K562 (cell line): ENCODE results near the gene RBM20. TPM values are rescaled to one million over a fixed set of nuclear protein-coding genes. Genes with fewer than 3 reads are reported as not detected.

Source experiments
- ARID3A ChIP-seq: IDR thresholded peaks from 2 replicates; pipeline ENCODE4 v1.6.1; 2012; ENCODE audit warnings: low read depth, low read length, improper control_type of control experiment, borderline replicate concordance
- BCOR ChIP-seq: fragments of 450-650 bp; IDR thresholded peaks from 2 replicates; pipeline ENCODE4 v1.6.1; 2016
- CSDE1 ChIP-seq, 2 experiments: fragments of 450-650 bp; IDR thresholded peaks; 2 replicates each; pipeline ENCODE4 v1.6.1; 2016; ENCODE audit warnings: mild to moderate bottlenecking in 1 of 2
- E2F8 ChIP-seq: fragments of 450-650 bp; IDR thresholded peaks from 2 replicates; pipeline ENCODE4 v1.7.1; 2018; ENCODE audit warnings: mild to moderate bottlenecking, low read depth; ENCODE audit not compliant: partially characterized antibody
- GABPB1 ChIP-seq: sonication (generic); formaldehyde crosslinking; IDR thresholded peaks from 2 replicates; pipeline ENCODE4 v1.8.0; 2022; ENCODE audit warnings: mild to moderate bottlenecking, missing genetic modification reagents
- HNRNPK ChIP-seq: fragments of 200-400 bp; formaldehyde crosslinking; IDR thresholded peaks from one replicate; pipeline ENCODE4 v1.6.1; 2018; ENCODE audit warnings: mild to moderate bottlenecking, low read depth, low read length; ENCODE audit not compliant: poor library complexity, severe bottlenecking
- MAFK ChIP-seq: IDR thresholded peaks from 2 replicates; pipeline ENCODE4 v1.6.1; 2011; ENCODE audit warnings: low read length, improper control_type of control experiment
- MYBL2 ChIP-seq, 2 experiments: fragments of 450-650 bp in 1 of 2; sonication (generic) in 1 of 2; formaldehyde crosslinking in 1 of 2; IDR thresholded peaks; 2 replicates each; pipeline versions ENCODE4 v1.6.1 to v1.8.1; 2017 to 2022; ENCODE audit warnings: borderline replicate concordance in 1 of 2, inconsistent platforms in 1 of 2, low read depth in 1 of 2, mild to moderate bottlenecking in 1 of 2, missing genetic modification reagents in 1 of 2, moderate library complexity in 1 of 2
- NEUROD1 ChIP-seq: fragments of 150-350 bp; IDR thresholded peaks from 2 replicates; pipeline ENCODE4 v1.6.1; 2014; ENCODE audit warnings: borderline replicate concordance, low read length, low read depth; ENCODE audit not compliant: partially characterized antibody
- OTX1 ChIP-seq: fragments of 450-650 bp; formaldehyde crosslinking; IDR thresholded peaks from 2 replicates; pipeline ENCODE4 v1.4.0; 2022; ENCODE audit warnings: mild to moderate bottlenecking
- POLR2G ChIP-seq: fragments of 200-400 bp; formaldehyde crosslinking; IDR thresholded peaks from 2 replicates; pipeline ENCODE4 v1.6.1; 2017; ENCODE audit warnings: low read depth, mild to moderate bottlenecking, antibody characterized with exemption, low read length, moderate library complexity
- RFX5 ChIP-seq: IDR thresholded peaks from 2 replicates; pipeline ENCODE4 v1.6.1; 2011; ENCODE audit warnings: low read depth, mild to moderate bottlenecking, improper control_type of control experiment, low read length
- ZKSCAN3 ChIP-seq: fragments of 250-450 bp; sonication (Bioruptor Pico); IDR thresholded peaks from 2 replicates; pipeline ENCODE4 v1.4.0; 2020
- ZNF282 ChIP-seq: sonication (generic); formaldehyde crosslinking; IDR thresholded peaks from 2 replicates; pipeline ENCODE4 v1.8.1; 2023; ENCODE audit warnings: missing genetic modification reagents
- ZNF707 ChIP-seq: fragments of 250-450 bp; sonication (Bioruptor Pico); conservative IDR thresholded peaks from 2 replicates; pipeline ENCODE4 v1.8.0; 2022; ENCODE audit warnings: inconsistent platforms, mild to moderate bottlenecking, moderate library complexity
- polyA plus RNA-seq, 8 experiments: library from polyadenylated mRNA; depleted of rRNA in 4 of 8; stranded (reverse) in 5 of 8; unstranded in 3 of 8; fragments of >200 nt; fragmentation: Nextera tagmentation in 2 of 8; fragmentation: Illumina TruSeq in 1 of 8; extraction: Ambion mirVana in 2 of 8; extraction: Trizol in 1 of 8; gene quantifications; 2 replicates each; pipeline versions ENCODE4 v1.2.1 to v1.2.3, GENCODE V29; 2011 to 2014; ENCODE audit warnings: inconsistent platforms in 1 of 8, missing spikeins in 1 of 8
- total RNA-seq, 7 experiments: library from RNA; depleted of rRNA in 6 of 7; stranded (reverse); fragments of >200 nt in 6 of 7; fragmentation: Illumina TruSeq in 2 of 7; extraction: Trizol in 2 of 7; gene quantifications; 2 replicates each; pipeline versions ENCODE4 v1.2.1 to v1.2.3, GENCODE V29; 2011 to 2021; ENCODE audit warnings: low replicate concordance in 1 of 7
- TF ChIP-seq, protein P1 (sequence below): fragments of 250-450 bp; sonication (Bioruptor Pico); IDR thresholded peaks from 2 replicates; pipeline ENCODE4 v1.5.0; 2021; ENCODE audit warnings: mild to moderate bottlenecking, borderline replicate concordance
- TF ChIP-seq, protein P2 (sequence below): sonication (generic); formaldehyde crosslinking; IDR thresholded peaks from 2 replicates; pipeline ENCODE4 v1.8.1; 2023; ENCODE audit warnings: mild to moderate bottlenecking, missing genetic modification reagents

Gene RBM20
- total and polyA plus RNA-seq, 9 of the 15 experiments (the other 6 are each of a cell fraction or from before 2014, with no cell fraction given), result 0.63 to 5.7 (median 3.2) TPM

DNA sequence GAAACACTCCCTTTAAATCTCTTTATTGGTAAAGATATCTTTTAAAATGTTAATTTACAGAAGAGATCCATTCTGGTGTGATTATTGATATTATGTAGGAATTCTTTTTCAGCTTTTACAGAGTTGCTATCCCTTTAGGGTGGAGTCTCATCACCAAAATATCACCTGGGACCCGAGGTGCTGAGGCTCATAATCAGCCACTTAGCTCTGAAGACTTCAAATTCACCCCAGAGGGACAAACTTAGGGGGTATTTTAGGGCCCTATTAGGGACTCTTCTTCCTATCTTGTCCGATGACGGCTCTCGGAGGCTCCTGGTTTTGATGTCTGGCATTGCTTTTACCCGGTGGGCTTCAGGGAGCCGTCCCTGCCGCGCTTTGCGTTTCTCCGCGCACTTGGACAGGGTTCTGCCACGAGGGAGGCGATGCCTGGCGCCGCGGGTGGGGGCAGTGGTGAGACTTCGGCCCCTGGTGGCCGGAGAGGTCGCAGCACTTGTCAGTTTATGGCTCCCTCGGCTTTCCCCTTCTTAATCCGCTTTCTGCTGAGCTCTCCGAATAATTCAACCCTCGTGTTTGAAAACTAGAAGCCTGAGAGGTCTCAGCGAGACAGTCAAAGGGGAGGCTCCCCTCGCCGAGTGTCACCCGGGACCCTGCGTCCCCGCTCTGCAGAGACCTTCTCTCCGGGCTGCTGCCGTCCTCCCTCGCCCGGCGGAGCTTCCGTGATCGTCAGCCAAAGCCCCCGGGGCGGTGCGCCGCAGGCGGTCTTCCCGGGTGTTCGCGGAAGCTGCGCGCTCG is 27.8 kb downstream of the RBM20 start (continued):
- TF ChIP-seq, protein P1, sequence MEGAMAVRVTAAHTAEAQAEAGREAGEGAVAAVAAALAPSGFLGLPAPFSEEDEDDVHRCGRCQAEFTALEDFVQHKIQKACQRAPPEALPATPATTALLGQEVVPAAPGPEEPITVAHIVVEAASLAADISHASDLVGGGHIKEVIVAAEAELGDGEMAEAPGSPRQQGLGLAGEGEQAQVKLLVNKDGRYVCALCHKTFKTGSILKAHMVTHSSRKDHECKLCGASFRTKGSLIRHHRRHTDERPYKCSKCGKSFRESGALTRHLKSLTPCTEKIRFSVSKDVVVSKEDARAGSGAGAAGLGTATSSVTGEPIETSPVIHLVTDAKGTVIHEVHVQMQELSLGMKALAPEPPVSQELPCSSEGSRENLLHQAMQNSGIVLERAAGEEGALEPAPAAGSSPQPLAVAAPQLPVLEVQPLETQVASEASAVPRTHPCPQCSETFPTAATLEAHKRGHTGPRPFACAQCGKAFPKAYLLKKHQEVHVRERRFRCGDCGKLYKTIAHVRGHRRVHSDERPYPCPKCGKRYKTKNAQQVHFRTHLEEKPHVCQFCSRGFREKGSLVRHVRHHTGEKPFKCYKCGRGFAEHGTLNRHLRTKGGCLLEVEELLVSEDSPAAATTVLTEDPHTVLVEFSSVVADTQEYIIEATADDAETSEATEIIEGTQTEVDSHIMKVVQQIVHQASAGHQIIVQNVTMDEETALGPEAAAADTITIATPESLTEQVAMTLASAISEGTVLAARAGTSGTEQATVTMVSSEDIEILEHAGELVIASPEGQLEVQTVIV, result no peak
- 0 out of 2 replicates have a peak, but pooled peaks have one; percentile 12 for TF ChIP-seq MAFK
- no peak for TF ChIP-seq E2F8
- no peak for TF ChIP-seq ZKSCAN3 (CRISPR knock-in tag)
- no peak for TF ChIP-seq ARID3A
- TF ChIP-seq HNRNPK, result no peak
- peak; percentile 84 for TF ChIP-seq POLR2G
- 0 out of 2 replicates have a peak, but pooled peaks have one; percentile 36 for TF ChIP-seq GABPB1 (CRISPR knock-in tag)
- no peak for TF ChIP-seq ZNF707 (CRISPR knock-in tag)
- TF ChIP-seq, protein P2, sequence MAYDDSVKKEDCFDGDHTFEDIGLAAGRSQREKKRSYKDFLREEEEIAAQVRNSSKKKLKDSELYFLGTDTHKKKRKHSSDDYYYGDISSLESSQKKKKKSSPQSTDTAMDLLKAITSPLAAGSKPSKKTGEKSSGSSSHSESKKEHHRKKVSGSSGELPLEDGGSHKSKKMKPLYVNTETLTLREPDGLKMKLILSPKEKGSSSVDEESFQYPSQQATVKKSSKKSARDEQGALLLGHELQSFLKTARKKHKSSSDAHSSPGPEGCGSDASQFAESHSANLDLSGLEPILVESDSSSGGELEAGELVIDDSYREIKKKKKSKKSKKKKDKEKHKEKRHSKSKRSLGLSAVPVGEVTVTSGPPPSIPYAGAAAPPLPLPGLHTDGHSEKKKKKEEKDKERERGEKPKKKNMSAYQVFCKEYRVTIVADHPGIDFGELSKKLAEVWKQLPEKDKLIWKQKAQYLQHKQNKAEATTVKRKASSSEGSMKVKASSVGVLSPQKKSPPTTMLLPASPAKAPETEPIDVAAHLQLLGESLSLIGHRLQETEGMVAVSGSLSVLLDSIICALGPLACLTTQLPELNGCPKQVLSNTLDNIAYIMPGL (CRISPR knock-in tag), result no peak
- no peak for TF ChIP-seq ZNF282 (CRISPR knock-in tag)
- no peak for TF ChIP-seq OTX1 (CRISPR knock-in tag)
- no peak for TF ChIP-seq MYBL2 (IDR thresholded peaks at IDR 0.05; ENCODE audit: low read depth)
- no peak for TF ChIP-seq MYBL2 (CRISPR knock-in tag; IDR thresholded peaks at IDR 0.05; ENCODE audit: borderline replicate concordance)
- TF ChIP-seq RFX5, result no peak
- TF ChIP-seq NEUROD1, result no peak
- TF ChIP-seq CSDE1 (IDR thresholded peaks at IDR 0.05), result no peak
- 0 out of 2 replicates have a peak, but pooled peaks have one; percentile 19 for TF ChIP-seq BCOR
